Spleen (tissue), 11 donors: ENCODE results near the gene LDLRAD4. TPM values are rescaled to one million over a fixed set of nuclear protein-coding genes. Genes with fewer than 3 reads are reported as not detected.

ENCODE experiments used
- DNase-seq: peaks from one replicate; pipeline ENCODE4 v3.0.0-alpha.2; 2020
- H3K27ac ChIP-seq, 8 donors: fragments of 200-600 bp; sonication (generic) in 7 of 8; 1 replicate in 4 of 8; 2 replicates in 4 of 8; pipeline versions ENCODE4 v1.5.0 to v1.8.0; 2016 to 2021; ENCODE audit warnings: inconsistent platforms in 4 of 8, mild to moderate bottlenecking in 4 of 8, moderate library complexity in 1 of 8
- H3K27me3 ChIP-seq, 7 donors: fragments of 200-600 bp; sonication (generic) in 6 of 7; replicated peaks in 1 of 7; 1 replicate in 4 of 7; 2 replicates in 3 of 7; pipeline versions ENCODE4 v1.5.0 to v1.8.0; 2016 to 2021; ENCODE audit warnings: inconsistent platforms in 3 of 7, mild to moderate bottlenecking in 1 of 7
- H3K36me3 ChIP-seq, 6 donors: fragments of 200-600 bp; sonication (generic) in 5 of 6; 1 replicate in 4 of 6; 2 replicates in 2 of 6; pipeline versions ENCODE4 v1.5.0 to v1.8.0; 2016 to 2021; ENCODE audit warnings: inconsistent platforms in 2 of 6
- H3K4me1 ChIP-seq, 6 donors: fragments of 200-600 bp; sonication (generic) in 5 of 6; 1 replicate in 3 of 6; 2 replicates in 3 of 6; pipeline versions ENCODE4 v1.5.0 to v1.8.0; 2016 to 2021; ENCODE audit warnings: inconsistent platforms in 3 of 6
- H3K4me3 ChIP-seq, 8 donors: fragments of 200-600 bp; sonication (generic) in 7 of 8; 1 replicate in 4 of 8; 2 replicates in 4 of 8; pipeline versions ENCODE4 v1.5.0 to v1.8.0; 2016 to 2021; ENCODE audit warnings: inconsistent platforms in 4 of 8, mild to moderate bottlenecking in 4 of 8, moderate library complexity in 2 of 8
- H3K9me3 ChIP-seq, 8 donors: fragments of 200-600 bp; sonication (generic) in 7 of 8; 1 replicate in 4 of 8; 2 replicates in 4 of 8; pipeline versions ENCODE4 v1.5.0 to v1.8.0; 2016 to 2021; ENCODE audit warnings: inconsistent platforms in 4 of 8
- CTCF ChIP-seq, 11 experiments: fragments of 200-600 bp in 7 of 11; fragments of 450-650 bp in 4 of 11; sonication (generic) in 4 of 11; IDR thresholded peaks in 8 of 11; conservative IDR thresholded peaks in 3 of 11; 1 replicate in 7 of 11; 2 replicates in 4 of 11; pipeline versions ENCODE4 v1.4.0 to v1.8.0; 2016 to 2021; ENCODE audit warnings: antibody characterized with exemption in 11 of 11, inconsistent platforms in 4 of 11, mild to moderate bottlenecking in 1 of 11
- POLR2A ChIP-seq, 3 donors: fragments of 450-650 bp; IDR thresholded peaks; one replicate each; pipeline ENCODE4 v1.5.1; 2017; ENCODE audit warnings: antibody characterized with exemption in 3 of 3, mild to moderate bottlenecking in 1 of 3
- POLR2AphosphoS5 ChIP-seq, 3 donors: sonication (generic); formaldehyde crosslinking; IDR thresholded peaks; one replicate each; pipeline ENCODE4 v1.5.1; 2017; ENCODE audit warnings: antibody characterized with exemption in 3 of 3
- WGBS, 5 donors: extraction: QIAGEN DNeasy Blood & Tissue Kit in 3 of 5; methylation state at CpG; one replicate each; pipeline versions ENCODE4 v1.1.5 to v1.1.7; 2013 to 2018; 5-methylcytosine and 5-hydroxymethylcytosine counted together
- intact Hi-C: fragments of 100-400 bp; cut with DNase I; formaldehyde crosslinking; loops from one replicate; pipeline ENCODE4 v1.15.0; 2023; ENCODE audit warnings: low total_unique reads
- polyA plus RNA-seq, 3 donors: library from polyadenylated mRNA; stranded (reverse); fragments of 200-250 nt; gene quantifications; one replicate each; pipeline ENCODE4 v1.2.1, GENCODE V29; 2013
- total RNA-seq, 7 donors: library from RNA; depleted of rRNA in 3 of 7; stranded (reverse); fragments of >200 nt in 3 of 7; fragmentation: NEBNext Ultra II Directional in 4 of 7; extraction: Animal tissue kit (Norgen Biotek cat#: 25700) in 4 of 7; gene quantifications; one replicate each; pipeline versions ENCODE4 v1.1.0 to v1.2.1, GENCODE V29; 2016 to 2021
- donor health status: healthy with polysubstance abuse.
- donor health status: DM: no; HTN: no; CAD: no; lungs with moderate emphysema.
- donor health status: DM: no; HTN: no; CAD: no.
- donor health status: Bipolar disorder and iron deficiency.
- donor health status: healthy.
- donor health status: DM: no; HTN: no; CAD: no.
- donor health status: DM: yes; HTN: yes; CAD: no.

LDLRAD4 gene
- total and polyA plus RNA-seq, 10 donors, result 4.5 to 80.8 (median 46.4) TPM

GRCh38 chr18:13180614-13181375, 37.8 kb upstream of the LDLRAD4 start:
- Histone ChIP-seq H3K9me3 (no peaks in the 10 kb centered on the region), H3K4me3 (no peak overlapping the region), H3K27ac (no peak overlapping the region), H3K36me3 (no peaks in the 10 kb centered on the region), H3K4me1 (no peaks in the 10 kb centered on the region), H3K27me3 (peaks cover 0 to 13% (median 0%) of the 10 kb centered on the region in 7 donors)
- intact Hi-C loops, result no loop called here
- no peak for DNase-seq
- TF ChIP-seq POLR2A (IDR thresholded peaks at IDR 0.05) (no peak), POLR2AphosphoS5 (IDR thresholded peaks at IDR 0.05) (no peak), CTCF (IDR thresholded peaks at IDR 0.05 in 8 of 11, conservative IDR thresholded peaks at IDR 0.05 in 3 of 11) (no peak)
- WGBS, 5 donors, result 69 to 80% (median 77%) methylated on average over 6 of the region's 6 CpGs

- peaks cover 0 to 13% (median 0%) of the 10 kb centered on the region in 7 donors for H3K27me3 ChIP-seq
- no peaks in the 10 kb centered on the region for H3K36me3 ChIP-seq
- DNase-seq, result no peak
- TF ChIP-seq CTCF (IDR thresholded peaks at IDR 0.05 in 8 of 11, conservative IDR thresholded peaks at IDR 0.05 in 3 of 11) (no peak), POLR2A (IDR thresholded peaks at IDR 0.05) (no peak), POLR2AphosphoS5 (IDR thresholded peaks at IDR 0.05) (no peak)
- no peaks in the 10 kb centered on the region for H3K9me3 ChIP-seq
- no peak overlapping the region for H3K27ac ChIP-seq
- H3K4me3 ChIP-seq, result no peak overlapping the region
- intact Hi-C loops, result no loop called here
- no peaks in the 10 kb centered on the region for H3K4me1 ChIP-seq
- 87 to 91% (median 89%) methylated on average over 14 of the region's 14 CpGs for WGBS, 5 donors
Observed at GRCh38 chr18:13181765-13182164, 36.8 kb upstream of the LDLRAD4 start.

- DNase-seq, result no peak
- no peaks in the 10 kb centered on the region for H3K4me1 ChIP-seq
- WGBS, 5 donors, result 73 to 87% (median 78%) methylated on average over 5 of the region's 5 CpGs
- H3K27me3 ChIP-seq, result peaks cover 0 to 13% (median 0%) of the 10 kb centered on the region in 7 donors
- H3K36me3 ChIP-seq, result no peaks in the 10 kb centered on the region
- TF ChIP-seq CTCF (IDR thresholded peaks at IDR 0.05 in 8 of 11, conservative IDR thresholded peaks at IDR 0.05 in 3 of 11) (no peak), POLR2A (IDR thresholded peaks at IDR 0.05) (no peak), POLR2AphosphoS5 (IDR thresholded peaks at IDR 0.05) (no peak)
- no peaks in the 10 kb centered on the region for H3K9me3 ChIP-seq
- intact Hi-C loops, result no loop called here
- no peak overlapping the region for H3K27ac ChIP-seq
- H3K4me3 ChIP-seq, result no peak overlapping the region
Observed at GRCh38 chr18:13183359-13183758, 35.2 kb upstream of the LDLRAD4 start.

GRCh38 chr18:13183790-13184189, 34.8 kb upstream of the LDLRAD4 start:
- Histone ChIP-seq H3K4me1 (no peaks in the 10 kb centered on the region), H3K9me3 (no peaks in the 10 kb centered on the region), H3K27ac (no peak overlapping the region), H3K36me3 (no peaks in the 10 kb centered on the region), H3K4me3 (no peak overlapping the region), H3K27me3 (peaks cover 0 to 13% (median 0%) of the 10 kb centered on the region in 7 donors)
- no peak for DNase-seq
- intact Hi-C loops, result no loop called here
- WGBS, 5 donors, result 76 to 87% (median 82%) methylated on average over 7 to 8 of the region's 8 CpGs
- no peak for TF ChIP-seq CTCF (IDR thresholded peaks at IDR 0.05 in 8 of 11, conservative IDR thresholded peaks at IDR 0.05 in 3 of 11)
- TF ChIP-seq POLR2AphosphoS5 (IDR thresholded peaks at IDR 0.05), result no peak
- no peak for TF ChIP-seq POLR2A (IDR thresholded peaks at IDR 0.05)
